ENCODE data around the gene ZNF516. TPM values are rescaled to one million over a fixed set of nuclear protein-coding genes. Genes with fewer than 3 reads are reported as not detected.

Gene ZNF516
- total RNA-seq, 1 donor from 2014 or later = 108 TPM

DNA sequence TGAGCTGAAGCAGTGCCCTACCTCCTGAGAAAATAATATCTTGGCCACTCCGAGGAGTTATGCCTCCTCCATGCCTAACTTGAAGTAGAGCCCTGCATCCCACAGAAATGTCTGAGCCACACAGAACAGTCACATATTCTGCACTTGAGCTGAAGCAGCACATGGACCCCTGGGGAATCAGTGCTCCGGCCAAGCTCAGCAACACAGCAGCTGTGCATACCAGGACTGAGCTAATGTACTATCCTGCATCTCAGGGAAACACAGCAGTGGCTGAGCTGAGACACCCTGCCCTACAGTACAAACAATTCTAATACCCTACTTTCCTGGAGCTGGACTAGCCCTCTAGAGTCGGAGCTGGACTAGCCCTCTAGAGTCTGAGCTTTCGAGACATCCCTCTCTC lies 166.9 kb downstream of the ZNF516 start:
- Mint-ChIP-seq H3K9me3 (ENCODE audit: low read depth) (peaks cover 36% of the 10 kb centered on the region), H3K36me3 (ENCODE audit: insufficient read depth) (peaks cover 3% of the 10 kb centered on the region), H3K27me3 (peaks cover 4% of the 10 kb centered on the region), H3K4me1 (ENCODE audit: low read depth) (peaks cover 6% of the 10 kb centered on the region), H3K27ac (no peak overlapping the region), H3K4me3 (ENCODE audit: low read depth) (no peak overlapping the region)
- no peak for TF ChIP-seq CTCF (IDR thresholded peaks at IDR 0.05; ENCODE audit: unreplicated experiment)
- no peak for DNase-seq (ENCODE audit: low spot score, unreplicated experiment)

- H3K4me3 Mint-ChIP-seq (ENCODE audit: low read depth) = no peak overlapping the region
- H3K36me3 Mint-ChIP-seq (ENCODE audit: insufficient read depth) = no peaks in the 10 kb centered on the region
- H3K27ac Mint-ChIP-seq = no peak overlapping the region
- H3K27me3 Mint-ChIP-seq = peaks cover 10% of the 10 kb centered on the region
- no peaks in the 10 kb centered on the region for H3K9me3 Mint-ChIP-seq (ENCODE audit: low read depth)
- TF ChIP-seq CTCF (IDR thresholded peaks at IDR 0.05; ENCODE audit: unreplicated experiment) = no peak
- H3K4me1 Mint-ChIP-seq (ENCODE audit: low read depth) = peaks cover 16% of the 10 kb centered on the region
- no peak for DNase-seq (ENCODE audit: low spot score, unreplicated experiment)
Measured at GRCh38 chr18:76323891-76324290, 171.2 kb downstream of the ZNF516 start.

GRCh38 chr18:76322686-76323085 lies 172.4 kb downstream of the ZNF516 start:
- Mint-ChIP-seq H3K36me3 (ENCODE audit: insufficient read depth) (no peaks in the 10 kb centered on the region), H3K9me3 (ENCODE audit: low read depth) (no peaks in the 10 kb centered on the region), H3K27ac (no peak overlapping the region), H3K4me1 (ENCODE audit: low read depth) (peaks cover 24% of the 10 kb centered on the region), H3K27me3 (peaks cover 10% of the 10 kb centered on the region), H3K4me3 (ENCODE audit: low read depth) (no peak overlapping the region)
- DNase-seq (ENCODE audit: low spot score, unreplicated experiment) = no peak
- TF ChIP-seq CTCF (IDR thresholded peaks at IDR 0.05; ENCODE audit: unreplicated experiment) = no peak

GRCh38 chr18:76319366-76319765 lies 175.7 kb downstream of the ZNF516 start:
- TF ChIP-seq CTCF (IDR thresholded peaks at IDR 0.05; ENCODE audit: unreplicated experiment) = no peak
- Mint-ChIP-seq H3K27ac (no peak overlapping the region), H3K9me3 (ENCODE audit: low read depth) (no peaks in the 10 kb centered on the region), H3K4me1 (ENCODE audit: low read depth) (peaks cover 26% of the 10 kb centered on the region), H3K27me3 (peaks cover 6% of the 10 kb centered on the region), H3K36me3 (ENCODE audit: insufficient read depth) (no peaks in the 10 kb centered on the region), H3K4me3 (ENCODE audit: low read depth) (no peak overlapping the region)
- DNase-seq (ENCODE audit: low spot score, unreplicated experiment) = no peak

DNA sequence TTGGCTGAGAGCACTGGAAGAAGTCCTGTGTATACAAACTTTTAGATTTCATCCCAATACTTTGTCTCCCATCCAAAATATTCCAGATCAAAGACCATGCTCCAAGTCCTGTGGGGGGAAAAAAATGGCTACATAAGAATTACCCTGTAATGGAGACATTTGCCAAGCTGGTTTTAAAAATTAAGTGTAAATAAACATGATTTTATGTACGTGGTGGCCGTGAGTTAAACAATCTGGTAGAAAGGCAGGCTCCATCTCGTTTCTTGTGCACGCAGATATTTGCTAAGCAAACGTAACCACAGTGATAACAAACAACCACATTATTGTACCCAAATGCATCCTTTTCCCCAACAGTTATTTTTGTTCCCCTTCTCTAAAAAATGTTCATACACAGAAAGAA lies 176.4 kb downstream of the ZNF516 start:
- Mint-ChIP-seq H3K4me3 (ENCODE audit: low read depth) (no peak overlapping the region), H3K4me1 (ENCODE audit: low read depth) (peaks cover 27% of the 10 kb centered on the region), H3K27me3 (peaks cover 6% of the 10 kb centered on the region), H3K27ac (peak overlapping the region; percentile 12), H3K9me3 (ENCODE audit: low read depth) (no peaks in the 10 kb centered on the region), H3K36me3 (ENCODE audit: insufficient read depth) (no peaks in the 10 kb centered on the region)
- no peak for DNase-seq (ENCODE audit: low spot score, unreplicated experiment)
- no peak for TF ChIP-seq CTCF (IDR thresholded peaks at IDR 0.05; ENCODE audit: unreplicated experiment)
